NCI-H2107 (cell line): Measurements from ENCODE around the gene CAMSAP1.
A peak's percentile ranks its signal among the peaks of the same experiment; 100 is the strongest.

Experiments
- DNase-seq: peaks from one replicate; lab custom pipeline; 2025; lab: John Stamatoyannopoulos, UW

CAMSAP1 gene

GRCh38 chr9:135813671-135814290 lies 93.6 kb downstream of the CAMSAP1 start:
- no peak for DNase-seq

- no peak for DNase-seq
Observed at GRCh38 chr9:135812961-135813360, 94.4 kb downstream of the CAMSAP1 start.

- peak; percentile 86 for DNase-seq
Observed at GRCh38 chr9:135811801-135812200, 95.5 kb downstream of the CAMSAP1 start.

GRCh38 chr9:135810806-135811575 lies 96.4 kb downstream of the CAMSAP1 start:
- DNase-seq = no peak

- no peak for DNase-seq
Observed at GRCh38 chr9:135809166-135809565, 98.2 kb downstream of the CAMSAP1 start.

- DNase-seq = no peak
Observed at GRCh38 chr9:135805422-135806022, 101.8 kb downstream of the CAMSAP1 start.

GRCh38 chr9:135804581-135805421 lies 102.5 kb downstream of the CAMSAP1 start:
- no peak for DNase-seq

GRCh38 chr9:135803441-135803840 lies 103.9 kb downstream of the CAMSAP1 start:
- DNase-seq = no peak

GRCh38 chr9:135802876-135803419 lies 104.4 kb downstream of the CAMSAP1 start:
- DNase-seq = no peak

- no peak for DNase-seq
Observed at GRCh38 chr9:135801070-135801469, 106.3 kb downstream of the CAMSAP1 start.

GRCh38 chr9:135799261-135799660 lies 108.1 kb downstream of the CAMSAP1 start:
- DNase-seq = no peak

GRCh38 chr9:135798263-135798585 lies 109.1 kb downstream of the CAMSAP1 start:
- DNase-seq = no peak

GRCh38 chr9:135797507-135798262 lies 109.7 kb downstream of the CAMSAP1 start:
- DNase-seq = no peak

GRCh38 chr9:135796784-135797485 lies 110.4 kb downstream of the CAMSAP1 start:
- DNase-seq = no peak

- DNase-seq = no peak
Observed at GRCh38 chr9:135795391-135795790, 112.0 kb downstream of the CAMSAP1 start.

- no peak for DNase-seq
Observed at GRCh38 chr9:135794361-135794885, 112.9 kb downstream of the CAMSAP1 start.

GRCh38 chr9:135794057-135794335 lies 113.3 kb downstream of the CAMSAP1 start:
- no peak for DNase-seq

- DNase-seq = no peak
Observed at GRCh38 chr9:135793221-135794056, 113.9 kb downstream of the CAMSAP1 start.

GRCh38 chr9:135792268-135793128 lies 114.8 kb downstream of the CAMSAP1 start:
- no peak for DNase-seq
